Fibroblast of gingiva (primary cell): ENCODE measurements around the gene ASS1.
"Not testable (repeated sequence)": the region's sequence is repeated elsewhere in the genome, so short reads cannot be mapped to it uniquely, and the experiment has no call there.

Source experiments
- DNase-seq: peaks from one replicate; pipeline ENCODE4 v3.0.0-alpha.2; 2011; ENCODE audit warnings: low read depth

The ASS1 gene

GRCh38 chr9:130444565-130445221, at the start of gene ASS1:
Gene ASS1, plus strand, starts transcription at chr9:130444961. Its CDS starts 7,268 bp downstream, at chr9:130452229.
- DNase-seq = peak; percentile 68

- DNase-seq = no peak
These were observed 48.8 kb upstream of the ASS1 start for GRCh38 chr9:130395810-130396435.

DNA sequence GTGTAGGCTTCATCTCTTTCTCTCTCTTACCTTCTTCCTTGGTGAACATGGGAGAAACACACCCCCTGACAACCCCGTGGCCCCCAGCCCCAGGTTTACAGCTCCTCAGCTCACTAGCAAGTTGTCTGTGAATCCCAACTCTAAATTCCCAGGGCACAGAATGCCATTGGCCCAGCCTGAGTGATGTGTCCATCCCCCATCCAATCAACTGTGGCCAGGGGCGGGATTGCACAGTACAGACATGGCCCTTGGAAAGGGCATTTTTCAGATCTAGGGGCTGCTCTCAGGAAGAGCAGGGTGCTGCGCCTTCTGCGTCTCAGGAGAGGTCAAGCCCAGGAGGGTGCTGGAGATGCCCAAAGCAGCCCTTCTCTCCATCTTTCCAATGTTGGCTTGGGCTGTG, 48.2 kb upstream of the ASS1 start:
- no peak for DNase-seq

DNA sequence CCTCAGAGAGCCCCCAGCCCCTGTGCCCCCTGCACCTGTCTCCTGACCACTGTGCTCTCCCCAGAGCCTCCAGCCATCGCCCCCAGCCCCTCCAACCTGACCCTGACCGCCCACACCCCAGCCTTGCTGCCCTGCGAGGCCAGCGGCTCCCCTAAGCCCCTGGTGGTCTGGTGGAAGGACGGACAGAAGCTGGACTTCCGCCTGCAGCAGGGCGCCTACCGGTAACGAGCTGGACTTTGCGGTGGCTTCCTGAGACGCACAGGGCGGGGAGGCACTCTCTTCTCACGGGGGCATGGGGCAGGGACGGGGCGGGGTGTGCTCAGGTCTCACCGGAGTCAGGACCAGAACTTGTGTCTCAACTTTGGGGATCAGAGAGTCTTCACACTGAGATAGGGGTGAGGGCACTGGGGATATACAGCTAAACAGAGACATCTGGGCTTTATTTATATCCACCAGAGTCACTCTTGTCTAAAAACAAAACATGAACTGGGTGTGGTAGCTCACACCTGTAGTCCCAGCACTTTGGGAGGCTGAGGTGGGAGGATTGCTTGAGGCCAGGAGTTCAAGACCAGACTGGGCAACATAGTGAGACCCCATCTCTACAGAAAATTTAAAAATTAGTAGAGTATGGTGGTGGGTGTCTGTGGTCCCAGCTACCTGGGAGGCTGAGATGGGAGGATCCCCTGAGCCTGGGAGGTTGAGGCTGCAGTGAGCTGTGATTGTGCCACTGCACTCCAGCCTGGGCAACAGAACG, 46.1 kb upstream of the ASS1 start:
- no peak for DNase-seq

DNA sequence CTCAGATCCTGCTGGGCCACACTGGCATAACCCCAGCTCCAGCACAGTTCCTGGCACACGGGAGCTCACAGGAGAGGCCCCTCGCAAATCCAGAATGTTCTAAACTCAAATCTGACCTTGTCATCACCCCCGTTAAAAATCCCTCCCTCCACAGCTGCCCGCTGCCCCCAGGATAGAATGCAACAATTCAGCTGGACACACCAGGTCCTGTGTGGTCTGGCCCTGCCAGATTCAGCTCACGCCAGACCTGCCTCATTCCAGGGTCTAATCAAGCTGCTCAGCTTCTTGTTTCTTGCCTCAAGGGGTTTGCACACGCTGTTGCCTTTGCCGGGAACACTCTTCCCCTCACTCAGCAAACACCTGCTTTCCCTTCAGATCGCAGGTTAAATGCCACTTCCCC, 45.0 kb upstream of the ASS1 start:
- no peak for DNase-seq

GRCh38 chr9:130400870-130401269, 43.9 kb upstream of the ASS1 start:
- DNase-seq = no peak

DNA sequence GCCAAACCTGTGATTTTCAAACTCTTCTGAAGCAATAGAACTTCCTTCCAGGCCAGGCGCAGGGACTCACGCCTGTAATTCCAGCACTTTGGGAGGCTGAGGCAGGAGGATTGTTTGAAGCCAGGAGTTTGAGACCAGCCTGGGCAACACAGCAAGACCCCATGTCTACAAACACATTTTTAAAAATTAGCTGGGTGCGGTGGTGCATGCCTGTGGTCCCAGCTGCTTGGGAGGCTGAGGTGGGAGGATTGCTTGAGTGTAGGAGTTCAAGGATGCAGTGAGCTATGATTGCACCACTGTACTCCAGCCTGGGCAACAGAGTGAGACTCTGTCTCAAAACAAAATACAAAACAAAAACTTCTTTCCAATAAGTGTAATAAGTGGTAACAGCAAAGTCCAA, 43.0 kb upstream of the ASS1 start:
- DNase-seq = not testable (repeated sequence)

DNA sequence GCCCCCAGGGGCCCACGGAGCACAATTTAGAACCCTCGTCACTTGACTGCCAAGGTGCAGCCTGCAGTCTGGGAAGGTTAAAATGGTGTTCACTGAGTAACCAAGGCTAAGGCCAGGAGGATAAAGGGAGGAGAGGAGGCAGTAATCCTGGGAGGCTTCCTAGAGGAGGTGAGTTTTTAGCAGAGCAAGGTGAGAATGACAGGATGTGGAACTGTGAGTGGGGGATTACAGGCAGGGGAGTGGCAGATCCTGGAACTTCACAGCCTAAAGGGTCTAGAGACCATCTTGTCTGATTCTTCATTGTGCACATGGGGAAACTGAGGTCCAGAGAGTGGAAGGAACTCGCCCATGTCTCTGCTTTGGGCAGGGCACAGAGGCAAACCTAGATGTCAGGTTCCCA, 42.5 kb upstream of the ASS1 start:
- no peak for DNase-seq

- no peak for DNase-seq
These were observed 41.9 kb upstream of the ASS1 start for GRCh38 chr9:130402645-130403440.

DNA sequence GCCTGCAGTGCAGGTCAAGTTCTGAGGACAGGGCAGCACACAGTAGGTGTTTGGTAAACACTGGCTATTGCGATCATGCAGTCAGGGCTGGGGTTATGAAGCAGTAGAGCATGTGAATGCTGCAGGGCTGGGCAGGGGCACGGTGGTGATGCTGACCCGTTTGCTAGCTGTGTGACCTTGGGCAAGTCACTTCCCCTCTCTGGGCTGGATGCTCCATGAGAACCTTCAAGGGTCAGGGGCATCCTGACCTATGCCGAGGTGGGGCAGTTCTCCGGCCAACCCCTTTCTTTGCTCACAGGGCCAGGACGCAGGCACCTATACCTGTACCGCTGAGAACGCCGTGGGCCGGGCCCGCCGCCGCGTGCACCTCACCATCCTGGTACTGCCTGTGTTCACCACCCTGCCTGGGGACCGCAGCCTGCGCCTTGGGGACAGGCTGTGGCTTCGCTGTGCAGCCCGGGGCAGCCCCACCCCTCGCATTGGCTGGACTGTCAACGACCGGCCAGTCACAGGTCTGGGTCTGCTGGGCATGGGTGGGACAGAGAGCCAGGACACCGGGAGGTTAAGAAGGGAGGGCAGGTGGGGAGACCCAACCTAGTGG, 39.0 kb upstream of the ASS1 start:
- no peak for DNase-seq

- no peak for DNase-seq
These were observed 38.4 kb upstream of the ASS1 start for GRCh38 chr9:130406278-130406895.

GRCh38 chr9:130407916-130408663, 36.7 kb upstream of the ASS1 start:
- no peak for DNase-seq

GRCh38 chr9:130408669-130409068, 36.1 kb upstream of the ASS1 start:
- DNase-seq = no peak

GRCh38 chr9:130409246-130409645, 35.5 kb upstream of the ASS1 start:
- DNase-seq = no peak

GRCh38 chr9:130410443-130410842, 34.3 kb upstream of the ASS1 start:
- no peak for DNase-seq

DNA sequence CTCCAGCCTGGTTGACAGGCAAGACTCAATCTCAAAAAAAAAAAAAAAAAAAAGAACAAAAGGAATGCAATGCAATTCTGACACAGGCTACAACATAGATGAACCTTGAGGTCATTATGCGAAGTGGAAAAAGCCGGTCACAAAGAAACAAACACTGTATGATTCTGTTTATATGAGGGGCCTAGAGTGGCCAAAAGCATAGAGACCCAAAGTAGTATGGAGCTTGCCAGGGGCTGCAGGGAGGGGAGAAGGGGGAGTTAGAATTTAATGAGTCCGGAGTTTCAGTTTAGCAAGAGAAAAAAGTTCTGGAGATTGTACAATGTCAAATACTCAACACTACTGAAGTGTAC, 33.2 kb upstream of the ASS1 start:
- DNase-seq = no peak

DNA sequence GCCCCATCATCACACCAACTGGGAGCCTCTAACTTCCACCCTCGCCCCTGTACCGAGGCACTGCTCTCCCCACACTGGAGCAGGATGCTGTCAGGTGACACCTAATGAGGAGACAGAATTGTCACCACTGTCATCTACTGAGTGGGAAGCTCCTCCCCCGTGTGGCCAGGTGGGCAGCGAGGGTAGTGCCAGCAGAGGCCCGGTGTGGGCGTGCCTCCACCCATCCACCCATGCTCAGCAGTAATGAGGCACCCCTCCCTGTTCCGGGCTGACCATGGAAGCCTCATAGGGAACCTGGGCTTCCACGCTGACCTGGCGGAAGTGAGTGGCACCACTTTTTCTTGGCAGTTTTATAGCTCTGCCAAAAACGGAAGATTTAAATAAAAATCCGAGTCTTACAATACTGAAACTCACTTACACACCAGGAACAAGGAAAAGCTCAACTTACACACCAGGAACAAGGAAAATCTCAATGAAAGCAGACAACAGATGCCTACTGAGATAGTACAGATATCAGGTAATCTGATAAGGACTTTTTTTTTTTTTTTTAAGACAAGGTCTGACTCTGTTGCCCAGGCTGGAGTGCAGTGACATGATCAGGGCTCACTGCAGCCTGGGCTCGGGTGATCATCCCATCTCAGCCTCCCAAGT, 30.6 kb upstream of the ASS1 start:
- DNase-seq = no peak

- DNase-seq = no peak
These were observed 29.6 kb upstream of the ASS1 start for GRCh38 chr9:130414910-130415746.

DNA sequence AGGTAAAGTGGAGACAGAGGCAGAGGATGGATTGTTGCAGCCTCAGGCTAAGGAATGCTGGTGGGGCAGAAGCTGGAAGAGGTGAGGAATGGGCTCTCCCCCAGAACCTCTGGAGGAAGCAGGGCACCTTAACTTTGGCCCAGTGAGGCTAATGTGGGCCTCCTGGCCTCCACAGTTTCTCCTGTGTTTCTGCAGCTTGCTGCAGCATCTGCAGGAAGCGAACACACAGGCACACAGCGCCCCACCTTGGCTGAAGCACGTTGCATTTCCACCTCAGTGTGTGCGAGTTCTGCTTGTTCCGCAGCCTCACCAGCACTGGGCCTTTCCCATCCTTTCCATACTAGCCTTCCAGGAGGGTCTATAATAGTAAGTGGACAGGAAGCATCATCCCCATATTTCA, 27.2 kb upstream of the ASS1 start:
- no peak for DNase-seq

DNA sequence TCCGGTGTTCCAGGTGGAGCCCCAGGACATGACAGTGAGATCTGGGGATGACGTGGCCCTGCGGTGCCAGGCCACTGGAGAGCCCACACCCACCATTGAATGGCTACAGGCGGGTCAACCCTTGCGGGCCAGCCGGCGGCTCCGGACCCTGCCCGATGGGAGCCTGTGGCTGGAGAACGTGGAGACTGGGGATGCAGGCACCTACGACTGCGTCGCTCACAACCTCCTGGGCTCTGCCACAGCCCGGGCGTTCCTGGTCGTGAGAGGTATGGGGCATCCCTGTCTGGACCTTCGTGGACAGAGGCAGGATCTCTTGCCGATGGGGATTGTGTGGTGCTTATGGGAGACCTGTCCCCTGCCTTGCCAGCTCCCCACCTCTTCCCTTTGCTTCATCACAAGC, 26.0 kb upstream of the ASS1 start:
- DNase-seq = no peak
